Activated CD8-positive, alpha-beta T cell treated with anti-CD3 and anti-CD28 coated beads for 36 hours (primary cell): ENCODE data around the gene NTRK2. TPM values are rescaled to one million over a fixed set of nuclear protein-coding genes. Genes with fewer than 3 reads are reported as not detected.

Experiments
- ATAC-seq: fragments of 200-7000 bp; cut with Tn5 transposase; one replicate; pipeline ENCODE4 v1.10.0; 2021; ENCODE audit warnings: mild to moderate bottlenecking, moderate library complexity
- CTCF ChIA-PET: fragments of 350-600 bp; sonication (Branson Sonifier 250); formaldehyde crosslinking; loops from one replicate; lab custom pipeline; 2021; ENCODE audit warnings: antibody characterized with exemption; lab: Charles Lee
- POLR2A ChIA-PET: fragments of 350-600 bp; sonication (Branson Sonifier 250); formaldehyde crosslinking; loops from one replicate; lab custom pipeline; 2021; ENCODE audit warnings: antibody characterized with exemption; lab: Charles Lee
- DNase-seq: peaks from one replicate; pipeline ENCODE4 v3.0.0-alpha.2; 2020
- H3K27ac Mint-ChIP-seq: one replicate; pipeline ENCODE4 v1.8.0; 2021; ENCODE audit warnings: mild to moderate bottlenecking, mixed read lengths
- H3K27me3 Mint-ChIP-seq: one replicate; pipeline ENCODE4 v1.8.0; 2021; ENCODE audit warnings: mixed read lengths
- H3K36me3 Mint-ChIP-seq: one replicate; pipeline ENCODE4 v1.8.0; 2021; ENCODE audit warnings: low read depth, mixed read lengths
- H3K4me1 Mint-ChIP-seq: one replicate; pipeline ENCODE4 v1.8.0; 2021; ENCODE audit warnings: low read depth, mixed read lengths
- H3K4me3 Mint-ChIP-seq: one replicate; pipeline ENCODE4 v1.8.0; 2021; ENCODE audit warnings: mild to moderate bottlenecking, moderate library complexity, mixed read lengths
- H3K9me3 Mint-ChIP-seq: one replicate; pipeline ENCODE4 v1.8.0; 2021; ENCODE audit warnings: mixed read lengths
- intact Hi-C: fragments of 100-400 bp; cut with micrococcal nuclease; formaldehyde crosslinking; loops from one replicate; pipeline ENCODE4 v1.10.0; 2022
- total RNA-seq, 2 experiments: library from RNA; stranded (reverse); gene quantifications; one replicate each; pipeline ENCODE4 v1.2.3, GENCODE V29; 2021
- TF ChIP-seq, protein P1 (sequence below): fragments of 200-600 bp; IDR thresholded peaks from one replicate; pipeline ENCODE4 v1.8.0; 2022; ENCODE audit warnings: antibody characterized with exemption, mild to moderate bottlenecking

NTRK2 gene
- total RNA-seq, 2 experiments from 2014 or later = 0.07 to 0.09 TPM

DNA sequence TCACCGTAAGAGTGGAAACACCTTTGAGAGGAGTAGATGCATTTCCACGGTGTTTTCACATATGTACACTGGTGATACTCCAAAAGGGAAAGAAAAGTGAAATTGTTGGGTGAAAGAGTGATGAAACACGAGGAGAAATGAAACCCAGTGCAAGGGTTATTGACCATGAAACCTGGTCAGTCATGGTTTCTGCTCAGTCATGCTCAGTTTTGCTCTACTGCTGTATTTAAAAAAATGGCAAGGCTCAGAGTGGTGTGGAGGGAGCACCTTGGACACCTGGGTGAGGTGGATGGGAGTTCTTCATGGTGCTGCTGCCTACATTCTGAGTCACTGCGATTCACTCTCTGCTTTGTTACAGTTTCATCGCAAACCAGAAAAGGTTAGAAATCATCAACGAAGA is 32.3 kb downstream of the NTRK2 start:
- no peak overlapping the region for H3K4me3 Mint-ChIP-seq
- ChIA-PET POLR2A (no interaction called here), CTCF (no interaction called here)
- ATAC-seq = no peak
- H3K27ac Mint-ChIP-seq = no peak overlapping the region
- intact Hi-C loops = no loop called here
- H3K36me3 Mint-ChIP-seq = no peaks in the 10 kb centered on the region
- H3K27me3 Mint-ChIP-seq = peaks cover 13% of the 10 kb centered on the region
- no peaks in the 10 kb centered on the region for H3K4me1 Mint-ChIP-seq
- H3K9me3 Mint-ChIP-seq = no peaks in the 10 kb centered on the region
- TF ChIP-seq, protein P1, sequence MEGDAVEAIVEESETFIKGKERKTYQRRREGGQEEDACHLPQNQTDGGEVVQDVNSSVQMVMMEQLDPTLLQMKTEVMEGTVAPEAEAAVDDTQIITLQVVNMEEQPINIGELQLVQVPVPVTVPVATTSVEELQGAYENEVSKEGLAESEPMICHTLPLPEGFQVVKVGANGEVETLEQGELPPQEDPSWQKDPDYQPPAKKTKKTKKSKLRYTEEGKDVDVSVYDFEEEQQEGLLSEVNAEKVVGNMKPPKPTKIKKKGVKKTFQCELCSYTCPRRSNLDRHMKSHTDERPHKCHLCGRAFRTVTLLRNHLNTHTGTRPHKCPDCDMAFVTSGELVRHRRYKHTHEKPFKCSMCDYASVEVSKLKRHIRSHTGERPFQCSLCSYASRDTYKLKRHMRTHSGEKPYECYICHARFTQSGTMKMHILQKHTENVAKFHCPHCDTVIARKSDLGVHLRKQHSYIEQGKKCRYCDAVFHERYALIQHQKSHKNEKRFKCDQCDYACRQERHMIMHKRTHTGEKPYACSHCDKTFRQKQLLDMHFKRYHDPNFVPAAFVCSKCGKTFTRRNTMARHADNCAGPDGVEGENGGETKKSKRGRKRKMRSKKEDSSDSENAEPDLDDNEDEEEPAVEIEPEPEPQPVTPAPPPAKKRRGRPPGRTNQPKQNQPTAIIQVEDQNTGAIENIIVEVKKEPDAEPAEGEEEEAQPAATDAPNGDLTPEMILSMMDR = no peak
- no peak for DNase-seq

DNA sequence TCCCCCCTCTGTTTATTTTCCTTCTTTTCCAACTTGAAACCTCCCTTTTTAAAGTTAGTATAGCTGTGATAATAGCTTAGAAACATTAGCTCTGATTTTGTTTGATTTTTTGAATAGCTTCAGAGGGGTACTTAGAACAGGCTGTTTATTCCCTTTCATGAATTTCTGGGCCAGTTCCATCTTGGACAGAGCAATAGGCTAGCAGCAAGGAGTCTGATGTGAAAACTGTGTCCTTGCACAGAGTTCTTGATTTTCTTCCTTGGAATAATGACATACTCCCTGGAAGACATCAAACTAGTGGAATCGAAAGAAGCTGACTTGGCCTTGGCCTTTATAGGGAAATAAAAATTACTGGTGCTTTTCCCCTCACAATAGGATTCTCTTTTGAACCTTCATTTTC is 32.9 kb downstream of the NTRK2 start:
- H3K4me3 Mint-ChIP-seq = no peak overlapping the region
- no peaks in the 10 kb centered on the region for H3K36me3 Mint-ChIP-seq
- H3K27me3 Mint-ChIP-seq = peaks cover 14% of the 10 kb centered on the region
- H3K27ac Mint-ChIP-seq = no peak overlapping the region
- ChIA-PET POLR2A (no interaction called here), CTCF (no interaction called here)
- no peaks in the 10 kb centered on the region for H3K4me1 Mint-ChIP-seq
- intact Hi-C loops = no loop called here
- no peak for ATAC-seq
- no peak for DNase-seq
- TF ChIP-seq, protein P1 = no peak
- no peaks in the 10 kb centered on the region for H3K9me3 Mint-ChIP-seq

DNA sequence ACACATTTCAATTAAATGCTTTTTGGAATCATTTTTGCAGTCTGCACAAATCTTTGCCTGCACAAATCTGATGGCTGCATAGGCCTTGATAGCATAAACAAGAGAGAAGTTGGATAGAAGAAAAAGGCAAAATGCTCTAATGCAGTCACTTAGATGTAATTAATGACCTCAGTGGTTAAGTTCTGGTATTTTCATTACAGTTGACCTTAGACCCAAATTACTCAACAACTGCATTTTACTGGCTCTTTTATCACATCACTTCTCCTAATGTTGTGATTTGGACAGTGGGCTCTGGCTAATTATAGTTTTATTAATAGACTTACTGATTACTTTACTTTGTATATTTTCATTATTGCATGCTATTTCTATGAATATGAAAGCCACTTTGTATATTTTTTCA is 34.3 kb downstream of the NTRK2 start:
- no peak overlapping the region for H3K4me3 Mint-ChIP-seq
- H3K9me3 Mint-ChIP-seq = no peaks in the 10 kb centered on the region
- no peaks in the 10 kb centered on the region for H3K4me1 Mint-ChIP-seq
- DNase-seq = no peak
- H3K27me3 Mint-ChIP-seq = peaks cover 10% of the 10 kb centered on the region
- ChIA-PET POLR2A (no interaction called here), CTCF (no interaction called here)
- ATAC-seq = no peak
- TF ChIP-seq, protein P1 = no peak
- no peaks in the 10 kb centered on the region for H3K36me3 Mint-ChIP-seq
- H3K27ac Mint-ChIP-seq = no peak overlapping the region
- intact Hi-C loops = no loop called here

- ChIA-PET POLR2A (no interaction called here), CTCF (no interaction called here)
- Mint-ChIP-seq H3K36me3 (no peaks in the 10 kb centered on the region), H3K9me3 (no peaks in the 10 kb centered on the region), H3K4me1 (peaks cover 6% of the 10 kb centered on the region), H3K27ac (no peak overlapping the region), H3K4me3 (no peak overlapping the region), H3K27me3 (peaks cover 7% of the 10 kb centered on the region)
- DNase-seq = no peak
- intact Hi-C loops = no loop called here
- TF ChIP-seq, protein P1 = no peak
- ATAC-seq = no peak
These were observed 35.6 kb downstream of the NTRK2 start for GRCh38 chr9:84705128-84705527.

- TF ChIP-seq, protein P1 = no peak
- no peak for ATAC-seq
- DNase-seq = no peak
- ChIA-PET CTCF (no interaction called here), POLR2A (no interaction called here)
- H3K27ac Mint-ChIP-seq = no peak overlapping the region
- peaks cover 11% of the 10 kb centered on the region for H3K27me3 Mint-ChIP-seq
- no peaks in the 10 kb centered on the region for H3K36me3 Mint-ChIP-seq
- no peaks in the 10 kb centered on the region for H3K9me3 Mint-ChIP-seq
- H3K4me3 Mint-ChIP-seq = no peak overlapping the region
- peaks cover 7% of the 10 kb centered on the region for H3K4me1 Mint-ChIP-seq
- intact Hi-C loops = no loop called here
These were observed 38.9 kb downstream of the NTRK2 start for GRCh38 chr9:84708400-84708799.
